ENCODE results near the gene FASLG. TPM values are rescaled to one million over a fixed set of nuclear protein-coding genes. Genes with fewer than 3 reads are reported as not detected.

FASLG gene
- total RNA-seq, 4 donors from 2014 or later, result 0.15 to 0.57 (median 0.21) TPM; not detected in 1

GRCh38 chr1:172704001-172704400 is 45.1 kb downstream of the FASLG start:
- H3K4me1 ChIP-seq, result no peaks in the 10 kb centered on the region
- TF ChIP-seq CTCF (IDR thresholded peaks at IDR 0.05) (no peak), POLR2A (IDR thresholded peaks at IDR 0.05) (no peak)
- H3K9me3 ChIP-seq, result no peaks in the 10 kb centered on the region
- DNase-seq, result no peak
- no peaks in the 10 kb centered on the region for H3K36me3 ChIP-seq
- intact Hi-C loops (cut with DNase I), result no loop called here
- no peak overlapping the region for H3K4me3 ChIP-seq
- H3K27me3 ChIP-seq, result no peaks in the 10 kb centered on the region
- 40 to 58% methylated on average over 1 of the region's 1 CpG for WGBS, 2 donors
- H3K27ac ChIP-seq, result no peak overlapping the region

DNA sequence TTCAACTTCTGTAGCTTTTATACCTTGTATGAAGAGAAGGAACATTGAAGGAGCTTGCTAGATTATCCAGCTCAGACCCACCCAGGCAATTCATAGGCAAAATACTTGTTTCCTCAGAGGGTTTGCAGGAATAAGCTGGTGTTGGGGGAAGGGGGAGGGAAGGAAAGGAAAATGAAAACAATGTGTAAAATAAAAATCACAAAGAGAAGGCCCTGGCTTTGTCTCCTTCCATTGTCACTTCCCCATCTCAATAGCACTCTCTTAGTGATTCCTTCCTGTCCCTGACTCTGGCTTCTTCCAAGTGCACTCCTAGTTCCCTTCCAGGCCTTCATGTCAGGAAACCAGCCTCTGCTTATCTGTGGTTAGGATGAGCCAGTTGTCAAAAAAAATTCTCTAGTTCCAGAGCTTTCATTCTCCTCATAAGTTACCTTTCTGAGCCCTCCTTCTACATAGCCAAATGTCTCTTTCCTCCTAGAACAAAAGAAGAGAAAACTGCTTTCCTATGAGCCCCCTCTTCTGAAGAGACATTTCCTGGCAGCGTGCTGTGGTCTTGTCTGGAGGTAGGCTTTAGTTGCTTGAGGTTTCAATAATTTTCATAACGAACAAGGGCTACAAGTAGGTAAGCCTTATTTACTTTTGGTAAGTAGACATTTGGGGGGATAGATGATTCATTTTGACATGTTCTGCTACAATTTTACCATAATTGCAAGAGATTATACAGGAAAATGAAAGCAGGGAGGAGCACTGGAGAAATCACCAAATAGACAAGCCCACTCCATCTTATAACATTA is 45.7 kb downstream of the FASLG start:
- no peaks in the 10 kb centered on the region for H3K4me1 ChIP-seq
- intact Hi-C loops (cut with DNase I), result no loop called here
- H3K4me3 ChIP-seq, result no peak overlapping the region
- H3K9me3 ChIP-seq, result no peaks in the 10 kb centered on the region
- H3K27ac ChIP-seq, result no peak overlapping the region
- H3K27me3 ChIP-seq, result no peaks in the 10 kb centered on the region
- TF ChIP-seq POLR2A (IDR thresholded peaks at IDR 0.05) (no peak), CTCF (IDR thresholded peaks at IDR 0.05) (no peak)
- H3K36me3 ChIP-seq, result no peaks in the 10 kb centered on the region
- DNase-seq, result no peak
- WGBS, 2 donors, result 60 to 76% methylated on average over 2 of the region's 2 CpGs

- no peaks in the 10 kb centered on the region for H3K36me3 ChIP-seq
- no peaks in the 10 kb centered on the region for H3K4me1 ChIP-seq
- no peak overlapping the region for H3K4me3 ChIP-seq
- TF ChIP-seq POLR2A (IDR thresholded peaks at IDR 0.05) (no peak), CTCF (IDR thresholded peaks at IDR 0.05) (no peak)
- H3K27me3 ChIP-seq, result no peaks in the 10 kb centered on the region
- no peak overlapping the region for H3K27ac ChIP-seq
- no peak for DNase-seq
- WGBS, 2 donors, result 48 to 61% methylated on average over 2 of the region's 2 CpGs
- H3K9me3 ChIP-seq, result no peaks in the 10 kb centered on the region
- intact Hi-C loops (cut with DNase I), result no loop called here
Observed at GRCh38 chr1:172708452-172708851, 49.5 kb downstream of the FASLG start.

DNA sequence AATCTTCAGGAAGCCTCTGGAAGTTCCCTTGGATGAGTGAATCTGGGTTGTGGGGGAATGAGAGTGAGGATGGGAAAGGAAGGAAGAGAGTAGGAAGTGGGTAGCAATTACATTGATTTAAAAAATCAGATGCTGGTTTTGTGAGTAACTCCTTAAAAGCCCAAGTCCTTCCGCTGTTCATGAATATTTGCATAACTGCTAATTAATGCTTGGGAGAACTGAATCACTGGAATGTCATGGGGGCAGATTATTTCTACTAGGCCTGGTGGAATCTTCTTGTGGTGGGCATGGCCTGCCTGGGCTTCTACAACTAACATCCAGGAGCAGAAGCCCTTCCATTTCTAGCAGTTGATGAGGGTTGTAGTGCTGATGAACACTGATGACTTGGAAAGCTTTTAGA is 52.7 kb downstream of the FASLG start:
- no peak overlapping the region for H3K4me3 ChIP-seq
- 86 to 89% methylated on average over 1 of the region's 1 CpG for WGBS, 2 donors
- H3K27ac ChIP-seq, result no peak overlapping the region
- H3K9me3 ChIP-seq, result no peaks in the 10 kb centered on the region
- TF ChIP-seq POLR2A (IDR thresholded peaks at IDR 0.05) (no peak), CTCF (IDR thresholded peaks at IDR 0.05) (no peak)
- no peaks in the 10 kb centered on the region for H3K4me1 ChIP-seq
- H3K36me3 ChIP-seq, result no peaks in the 10 kb centered on the region
- no peaks in the 10 kb centered on the region for H3K27me3 ChIP-seq
- intact Hi-C loops (cut with DNase I), result loop anchor here (10.0 kb wide), 1 partner anchor 257 kb away; no protein-coding TSS in a partner anchor
- no peak for DNase-seq

DNA sequence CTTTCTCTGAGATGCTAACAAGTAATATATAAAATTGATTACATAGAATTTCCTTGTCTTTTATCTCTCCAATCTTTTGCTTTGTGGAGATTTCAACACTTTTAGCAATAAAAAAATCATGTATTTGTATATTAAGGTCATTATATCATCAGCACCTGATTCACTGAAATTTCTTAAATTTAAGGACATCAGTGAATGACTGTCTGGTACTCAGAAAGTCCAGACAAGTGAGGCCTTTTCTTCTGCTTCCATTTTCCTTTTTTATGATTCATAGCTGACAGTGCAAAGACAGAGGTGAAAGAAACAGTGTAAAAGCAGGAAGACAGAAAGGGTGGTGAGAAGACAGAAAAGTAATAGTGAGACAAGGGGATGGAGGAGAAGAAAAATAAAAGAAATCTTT is 54.6 kb downstream of the FASLG start:
- Histone ChIP-seq H3K9me3 (no peaks in the 10 kb centered on the region), H3K36me3 (no peaks in the 10 kb centered on the region), H3K27me3 (no peaks in the 10 kb centered on the region), H3K4me3 (no peak overlapping the region), H3K27ac (no peak overlapping the region), H3K4me1 (peaks cover 0 to 2% (median under 1%) of the 10 kb centered on the region in 3 donors)
- intact Hi-C loops (cut with DNase I), result loop anchor here (10.0 kb wide), 1 partner anchor 259 kb away; no protein-coding TSS in a partner anchor
- no peak for DNase-seq
- no peak for TF ChIP-seq CTCF (IDR thresholded peaks at IDR 0.05)
- no peak for TF ChIP-seq POLR2A (IDR thresholded peaks at IDR 0.05)

Small RNAs within 50 kb of the gene (small RNA-seq; reads per million reads assigned to genes)
- 0 reads per million in 4 donors for gene RNU6-693P

Other genes starting within 250 kb of the FASLG start
- gene C1orf105, start 238.4 kb upstream of the FASLG start, total RNA-seq, result not detected
- gene PIGC, start 215.0 kb upstream of the FASLG start, total RNA-seq, result 10 to 100 TPM; 10.8 to 23.1 (median 18.1) TPM
- 10 to 100 TPM; 18.6 to 26.9 (median 23.4) TPM for gene SUCO, start 126.0 kb upstream of the FASLG start, total RNA-seq